SK-N-SH (cell line): ENCODE results near the gene EFEMP2. TPM values are rescaled to one million over a fixed set of nuclear protein-coding genes. Genes with fewer than 3 reads are reported as not detected.

ENCODE experiments used
- polyA plus RNA-seq, 3 experiments: library from polyadenylated mRNA; depleted of rRNA; stranded (reverse); fragments of >200 nt; gene quantifications; 2 replicates each; pipeline ENCODE4 v1.2.3, GENCODE V29; 2012

Gene EFEMP2
- polyA plus RNA-seq, 1 of the 3 experiments (the other 2 are of a cell fraction): 203 TPM

Other genes with a start within 250 kb of the EFEMP2 start
- gene SIPA1, start 234.7 kb downstream of the EFEMP2 start, polyA plus RNA-seq (2012; rRNA removed): 15.1 and 18.7 TPM in 2 replicates
- gene RELA, start 209.9 kb downstream of the EFEMP2 start, polyA plus RNA-seq (2012; rRNA removed): 28.1 and 49.5 TPM in 2 replicates
- gene KAT5, start 160.5 kb downstream of the EFEMP2 start, polyA plus RNA-seq (2012; rRNA removed): 44.5 and 51.9 TPM in 2 replicates
- gene RNASEH2C, start 152.0 kb downstream of the EFEMP2 start, polyA plus RNA-seq (2012; rRNA removed): 43.9 and 50.9 TPM in 2 replicates
- 3.8 and 4.6 TPM in 2 replicates for gene AP5B1, start 91.8 kb downstream of the EFEMP2 start, polyA plus RNA-seq (2012; rRNA removed)
- gene OVOL1, start 85.7 kb downstream of the EFEMP2 start, polyA plus RNA-seq (2012; rRNA removed): not detected in 2 replicates
- 0.81 and 1.0 TPM in 2 replicates for gene SNX32, start 38.8 kb downstream of the EFEMP2 start, polyA plus RNA-seq (2012; rRNA removed)
- gene CFL1, start 14.6 kb downstream of the EFEMP2 start, polyA plus RNA-seq (2012; rRNA removed): 2,761 and 4,252 TPM in 2 replicates
- gene MUS81, start 12.4 kb downstream of the EFEMP2 start, polyA plus RNA-seq (2012; rRNA removed): 39.7 and 58.2 TPM in 2 replicates
- 0.49 and 0.68 TPM in 2 replicates for gene CTSW, start 7.0 kb upstream of the EFEMP2 start, polyA plus RNA-seq (2012; rRNA removed)
- 159 and 190 TPM in 2 replicates for gene FIBP, start 15.7 kb upstream of the EFEMP2 start, polyA plus RNA-seq (2012; rRNA removed)
- 34.2 and 52.8 TPM in 2 replicates for gene CCDC85B, start 17.9 kb upstream of the EFEMP2 start, polyA plus RNA-seq (2012; rRNA removed)
- 17.9 and 30.1 TPM in 2 replicates for gene FOSL1, start 27.6 kb upstream of the EFEMP2 start, polyA plus RNA-seq (2012; rRNA removed)
- gene C11orf68, start 46.3 kb upstream of the EFEMP2 start, polyA plus RNA-seq (2012; rRNA removed): 54.4 and 65.3 TPM in 2 replicates
- 309 and 464 TPM in 2 replicates for gene DRAP1, start 46.6 kb upstream of the EFEMP2 start, polyA plus RNA-seq (2012; rRNA removed)
- not detected in 2 replicates for gene TSGA10IP, start 72.7 kb upstream of the EFEMP2 start, polyA plus RNA-seq (2012; rRNA removed)
- 39.2 and 73.6 TPM in 2 replicates for gene SART1, start 88.9 kb upstream of the EFEMP2 start, polyA plus RNA-seq (2012; rRNA removed)
- 28.9 and 31.4 TPM in 2 replicates for gene EIF1AD, start 129.4 kb upstream of the EFEMP2 start, polyA plus RNA-seq (2012; rRNA removed)
- gene BANF1, start 129.7 kb upstream of the EFEMP2 start, polyA plus RNA-seq (2012; rRNA removed): 311 and 382 TPM in 2 replicates
- 0.60 and 0.90 TPM in 2 replicates for gene CST6, start 139.2 kb upstream of the EFEMP2 start, polyA plus RNA-seq (2012; rRNA removed)
- 1.9 and 2.2 TPM in 2 replicates for gene CATSPER1, start 153.7 kb upstream of the EFEMP2 start, polyA plus RNA-seq (2012; rRNA removed)
- 1.9 and 3.2 TPM in 2 replicates for gene GAL3ST3, start 176.4 kb upstream of the EFEMP2 start, polyA plus RNA-seq (2012; rRNA removed)
- gene SF3B2, start 179.6 kb upstream of the EFEMP2 start, polyA plus RNA-seq (2012; rRNA removed): 90.9 and 128 TPM in 2 replicates
- 24.8 and 37.3 TPM in 2 replicates for gene PACS1, start 197.5 kb upstream of the EFEMP2 start, polyA plus RNA-seq (2012; rRNA removed)